DND-41 (cell line): ENCODE measurements around the gene ACIN1.
"Not testable (repeated sequence)": the region's sequence is repeated elsewhere in the genome, so short reads cannot be mapped to it uniquely, and the experiment has no call there.

Experiments
- ATAC-seq: fragments of 200-7000 bp; cut with Tn5 transposase; 3 replicates; pipeline ENCODE4 v1.9.1; 2021; ENCODE audit warnings: low read depth; ENCODE audit not compliant: insufficient read depth
- DNase-seq: peaks from one replicate; pipeline ENCODE4 v3.0.0-alpha.2; 2020
- H2AFZ ChIP-seq: 2 replicates; pipeline ENCODE4 v1.6.0; 2012; ENCODE audit warnings: low read depth, low read length
- H3K27ac ChIP-seq: 2 replicates; pipeline ENCODE4 v1.5.1; 2012; ENCODE audit warnings: low read length, inconsistent platforms
- H3K27me3 ChIP-seq: fragments of 200-600 bp; sonication (generic); 2 replicates; pipeline ENCODE4 v1.6.0; 2012; ENCODE audit warnings: low read length, mild to moderate bottlenecking, inconsistent platforms; ENCODE audit not compliant: insufficient read depth, poor library complexity
- H3K36me3 ChIP-seq: 2 replicates; pipeline ENCODE4 v1.5.1; 2012; ENCODE audit warnings: low read length, inconsistent platforms; ENCODE audit not compliant: insufficient read depth
- H3K4me1 ChIP-seq: 2 replicates; pipeline ENCODE4 v1.5.1; 2012; ENCODE audit warnings: mild to moderate bottlenecking, low read length; ENCODE audit not compliant: insufficient read depth
- H3K4me2 ChIP-seq: 2 replicates; pipeline ENCODE4 v1.6.0; 2012; ENCODE audit warnings: mild to moderate bottlenecking, moderate library complexity, low read length, inconsistent platforms; ENCODE audit not compliant: insufficient read depth
- H3K4me3 ChIP-seq, 2 experiments: fragments of 200-600 bp in 1 of 2; shearing (Covaris generic) in 1 of 2; 2 replicates each; pipeline ENCODE4 v1.5.1; 2012 to 2016; ENCODE audit warnings: inconsistent platforms in 2 of 2, low read length in 2 of 2, mild to moderate bottlenecking in 2 of 2, low read depth in 1 of 2, moderate library complexity in 1 of 2
- H3K79me2 ChIP-seq: 2 replicates; pipeline ENCODE4 v1.6.0; 2012; ENCODE audit warnings: low read length, inconsistent platforms; ENCODE audit not compliant: insufficient read depth
- H3K9ac ChIP-seq: 2 replicates; pipeline ENCODE4 v1.6.0; 2012; ENCODE audit warnings: low read depth, mild to moderate bottlenecking, inconsistent platforms, low read length, moderate library complexity
- H3K9me3 ChIP-seq: 2 replicates; pipeline ENCODE4 v1.5.1; 2012; ENCODE audit warnings: low read length, moderate library complexity, mild to moderate bottlenecking, inconsistent platforms; ENCODE audit not compliant: insufficient read depth, severe bottlenecking
- H4K20me1 ChIP-seq: 2 replicates; pipeline ENCODE4 v1.6.0; 2012; ENCODE audit warnings: low read length; ENCODE audit not compliant: insufficient read depth
- CTCF ChIP-seq: IDR thresholded peaks from 2 replicates; pipeline ENCODE4 v1.5.1; 2012; ENCODE audit warnings: borderline replicate concordance, low read length, moderate library complexity, mild to moderate bottlenecking; ENCODE audit not compliant: poor library complexity, severe bottlenecking; ENCODE audit errors: extremely low read depth
- EZH2 ChIP-seq: IDR thresholded peaks from 3 replicates; pipeline ENCODE4 v1.6.1; 2012; ENCODE audit warnings: borderline replicate concordance, low read depth, mild to moderate bottlenecking, moderate library complexity, low read length, inconsistent platforms; ENCODE audit not compliant: severe bottlenecking

Gene ACIN1

GRCh38 chr14:23112359-23113178 lies 17.6 kb upstream of the ACIN1 start:
- Histone ChIP-seq H3K4me3 (no peak overlapping the region), H3K9ac (no peak overlapping the region), H3K4me1 (no peaks in the 10 kb centered on the region), H3K27ac (no peak overlapping the region), H3K36me3 (no peaks in the 10 kb centered on the region), H3K4me2 (no peak overlapping the region), H4K20me1 (no peaks in the 10 kb centered on the region; the same call in 1 of the 2 replicates), H3K79me2 (no peaks in the 10 kb centered on the region), H3K9me3 (no peaks in the 10 kb centered on the region), H3K27me3 (peaks cover 47% of the 10 kb centered on the region), H2AFZ (no peak overlapping the region)
- DNase-seq (no peak), ATAC-seq (no peak)
- TF ChIP-seq CTCF (no peak), EZH2 (no peak)

DNA sequence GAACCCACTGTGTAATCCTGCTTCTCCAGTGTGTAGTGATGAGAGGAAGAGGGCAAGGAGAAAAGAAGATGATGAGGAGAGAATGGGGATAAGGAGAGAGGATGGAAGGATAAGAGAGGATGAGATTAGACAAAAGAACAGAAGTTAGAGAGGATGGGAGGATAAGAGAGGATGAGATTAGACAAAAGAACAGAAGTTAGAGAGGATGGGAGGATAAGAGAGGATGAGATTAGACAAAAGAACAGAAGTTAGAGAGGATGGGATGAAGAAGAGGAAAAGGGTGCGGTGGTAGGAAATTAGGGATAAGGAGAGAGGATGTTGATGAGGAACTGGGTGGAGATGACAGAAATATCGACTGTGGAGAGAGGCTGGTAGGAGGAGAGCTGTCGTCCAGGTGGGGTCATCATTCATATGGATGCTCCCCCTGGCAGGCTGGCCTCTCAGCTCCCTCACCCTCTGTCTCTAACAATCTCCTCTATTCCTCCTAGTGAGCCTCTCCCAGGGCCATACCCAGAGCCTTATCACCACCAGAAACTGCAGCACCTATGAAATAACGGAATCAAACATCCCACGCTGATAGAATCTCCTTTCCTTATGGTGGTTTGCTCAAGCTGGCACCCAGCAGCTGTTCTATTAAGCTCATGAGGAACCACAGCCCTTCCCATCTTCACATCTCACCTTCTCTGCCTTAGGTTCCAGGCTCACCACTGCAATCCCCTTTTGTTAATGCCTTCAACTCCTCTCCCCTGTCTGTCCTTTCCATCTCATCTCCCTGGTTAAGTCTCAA lies 15.8 kb upstream of the ACIN1 start:
- ATAC-seq (no peak; the same call in 2 of the 3 replicates), DNase-seq (no peak)
- Histone ChIP-seq H3K27ac (no peak overlapping the region), H3K9me3 (no peaks in the 10 kb centered on the region), H3K4me3 (no peak overlapping the region), H3K4me1 (no peaks in the 10 kb centered on the region), H3K79me2 (no peaks in the 10 kb centered on the region), H3K4me2 (no peak overlapping the region), H2AFZ (no peak overlapping the region), H3K9ac (no peak overlapping the region), H3K27me3 (peaks cover 44% of the 10 kb centered on the region), H4K20me1 (no peaks in the 10 kb centered on the region; the same call in 1 of the 2 replicates), H3K36me3 (no peaks in the 10 kb centered on the region)
- TF ChIP-seq EZH2: no peak
- TF ChIP-seq CTCF: no peak

DNA sequence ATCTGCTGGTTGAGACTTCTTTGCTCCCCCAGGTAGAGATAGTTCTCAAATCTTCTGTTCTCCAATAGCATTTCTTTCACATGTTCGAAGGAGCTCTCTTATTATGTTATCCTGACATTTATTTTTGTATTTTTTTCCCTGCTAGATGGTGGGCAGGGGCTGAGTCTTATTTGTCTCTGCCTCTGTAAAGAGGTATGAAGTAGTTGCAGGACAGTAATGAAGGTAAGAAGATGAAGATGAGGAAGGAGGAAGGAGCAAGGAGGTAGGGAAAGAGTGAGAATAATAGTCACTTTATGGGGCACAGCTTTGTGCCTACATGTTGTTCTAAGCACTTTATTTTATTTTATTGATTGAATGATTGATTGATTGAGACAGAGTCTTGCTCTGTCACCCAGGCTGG lies 14.8 kb upstream of the ACIN1 start:
- Histone ChIP-seq H3K36me3 (no peaks in the 10 kb centered on the region), H3K27ac (no peak overlapping the region), H3K9me3 (no peaks in the 10 kb centered on the region), H3K4me1 (no peaks in the 10 kb centered on the region), H3K4me3 (no peak overlapping the region), H3K4me2 (no peak overlapping the region), H3K27me3 (peaks cover 36% of the 10 kb centered on the region), H3K79me2 (no peaks in the 10 kb centered on the region), H2AFZ (no peak overlapping the region), H4K20me1 (no peaks in the 10 kb centered on the region; the same call in 1 of the 2 replicates), H3K9ac (no peak overlapping the region)
- no peak for ATAC-seq
- TF ChIP-seq CTCF: no peak
- no peak for TF ChIP-seq EZH2
- DNase-seq: no peak

DNA sequence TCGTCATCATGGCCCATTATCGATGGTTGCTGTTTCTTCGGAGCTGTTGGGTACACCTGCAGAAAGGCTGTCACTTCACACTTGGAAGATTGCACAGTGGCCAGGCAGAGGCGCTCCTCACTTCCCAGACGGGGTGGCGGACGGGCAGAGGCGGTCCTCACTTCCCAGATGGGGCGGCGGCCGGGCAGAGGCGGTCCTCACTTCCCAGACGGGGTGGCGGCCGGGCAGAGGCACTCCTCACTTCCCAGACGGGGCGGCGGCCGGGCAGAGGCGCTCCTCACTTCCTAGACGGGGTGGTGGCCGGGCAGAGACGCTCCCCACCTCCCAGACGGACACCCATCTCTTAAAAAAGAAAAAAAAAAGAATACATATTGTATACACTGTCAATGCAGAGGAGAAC lies 13.2 kb upstream of the ACIN1 start:
- not testable (repeated sequence) for H3K4me2 ChIP-seq, H3K36me3 ChIP-seq, H3K9me3 ChIP-seq, H3K4me3 ChIP-seq, H4K20me1 ChIP-seq, H3K9ac ChIP-seq, H3K79me2 ChIP-seq, H2AFZ ChIP-seq, H3K27ac ChIP-seq, H3K4me1 ChIP-seq, DNase-seq, ATAC-seq
- peaks cover 36% of the 10 kb centered on the region for H3K27me3 ChIP-seq

- not testable (repeated sequence) for H3K4me2 ChIP-seq, H3K79me2 ChIP-seq, H3K4me1 ChIP-seq, H3K36me3 ChIP-seq, H3K9me3 ChIP-seq, ATAC-seq, H3K9ac ChIP-seq, H3K27ac ChIP-seq, DNase-seq, H3K4me3 ChIP-seq, H2AFZ ChIP-seq, H4K20me1 ChIP-seq
- peaks cover 32% of the 10 kb centered on the region for H3K27me3 ChIP-seq
Observed at GRCh38 chr14:23107620-23108019, 12.7 kb upstream of the ACIN1 start.
